ENCODE data around the gene SPATA3. TPM values are rescaled to one million over a fixed set of nuclear protein-coding genes. Genes with fewer than 3 reads are reported as not detected.

The SPATA3 gene
- polyA plus RNA-seq, 2 of the 4 experiments (the other 2 are of a cell fraction) = not detected

DNA sequence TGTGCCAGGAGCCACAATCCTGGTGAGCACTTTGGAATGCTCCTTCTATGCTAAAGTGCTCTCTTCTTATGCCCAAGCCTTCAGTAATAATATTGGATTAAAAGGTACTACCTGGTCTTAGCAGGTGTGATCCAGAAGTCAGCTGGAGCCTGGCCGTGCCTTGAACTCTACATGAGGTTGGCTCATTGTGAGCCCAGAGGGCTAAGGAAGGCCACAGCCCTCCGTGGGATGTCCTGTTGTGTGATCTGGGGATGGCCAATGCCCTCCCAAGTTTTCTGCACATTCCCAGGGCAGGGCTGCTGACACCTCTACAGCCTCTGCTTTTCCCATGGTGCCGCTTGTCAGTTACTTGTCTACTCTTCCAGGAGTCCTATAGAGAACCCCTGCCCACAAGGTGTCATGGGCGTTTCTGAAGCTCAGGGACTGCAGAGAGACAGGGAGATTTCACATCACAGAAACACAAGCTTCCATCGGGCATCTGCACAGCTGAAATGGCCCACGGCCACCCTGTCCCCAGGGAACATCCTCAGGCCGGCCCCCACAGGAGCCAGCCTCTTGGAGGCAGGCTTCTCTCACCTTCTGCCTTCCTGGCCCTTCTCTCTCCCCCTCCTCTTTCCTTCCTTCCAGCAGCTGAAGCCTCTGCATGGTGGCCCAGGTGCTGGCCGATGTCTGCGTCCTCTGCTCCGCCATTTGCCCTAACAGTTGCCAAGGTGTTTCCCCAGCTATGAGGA lies 43.5 kb upstream of the SPATA3 start:
- no peak overlapping the region for H3K27ac ChIP-seq
- DNase-seq (ENCODE audit: low read depth in 1 of 2, low spot score in 1 of 2) = no peak
- POLR2A ChIA-PET = interaction anchor here (0.6 kb wide), 1 partner anchor 112 kb away, joined by 4 read pairs; no protein-coding TSS in a partner anchor
- 65% methylated on average over 10 of the region's 10 CpGs for WGBS (ENCODE audit: missing lambda C conversion rate)
- no peak for ATAC-seq
- CTCF ChIA-PET = interaction anchor here (1.1 to 1.6 kb wide), 3 partner anchors 35 to 103 kb away, joined by 3 to 10 read pairs (median 4); no protein-coding TSS in a partner anchor
- H3K9me3 ChIP-seq = no peaks in the 10 kb centered on the region
- no peak overlapping the region for H3K4me3 ChIP-seq
- no peak for FAIRE-seq
- no peak for TF ChIP-seq EHF (CRISPR knock-in tag; IDR thresholded peaks at IDR 0.05)
- no peak for TF ChIP-seq ZC3H11A (IDR thresholded peaks at IDR 0.05)
- TF ChIP-seq HEYL (CRISPR knock-in tag; IDR thresholded peaks at IDR 0.05) = no peak
- no peak for TF ChIP-seq CEBPB (IDR thresholded peaks at IDR 0.05)
- H3K4me1 ChIP-seq = no peaks in the 10 kb centered on the region
- H3K4me2 ChIP-seq = no peak overlapping the region

DNA sequence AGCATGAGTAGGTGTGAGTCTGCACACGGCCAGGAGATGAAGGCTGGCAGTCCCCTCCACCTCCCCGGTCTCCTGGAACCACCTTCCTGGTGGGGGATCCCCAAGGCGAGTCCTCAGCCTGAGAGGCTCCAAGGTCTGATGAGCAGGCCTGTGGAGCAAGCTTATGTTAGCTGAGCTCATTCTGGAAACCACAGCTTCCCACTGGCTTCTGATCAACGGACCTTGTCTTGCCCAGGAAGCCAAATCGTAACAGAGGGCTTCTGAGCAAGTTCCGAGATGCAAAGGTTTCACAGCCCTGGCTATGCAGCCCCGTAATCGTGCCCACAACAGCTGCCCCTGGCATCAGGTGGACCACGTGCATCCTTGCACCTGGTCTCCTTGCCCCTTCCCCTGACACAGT lies 42.1 kb upstream of the SPATA3 start:
- POLR2A ChIA-PET = no interaction called here
- H3K9me3 ChIP-seq = no peaks in the 10 kb centered on the region
- H3K4me3 ChIP-seq = no peak overlapping the region
- H3K27ac ChIP-seq = no peak overlapping the region
- WGBS (ENCODE audit: missing lambda C conversion rate) = 28% methylated on average over 8 of the region's 9 CpGs
- DNase-seq (ENCODE audit: low read depth in 1 of 2, low spot score in 1 of 2) (no peak), ATAC-seq (no peak), FAIRE-seq (no peak)
- TF ChIP-seq CHD2 (IDR thresholded peaks at IDR 0.05; ENCODE audit: low read length, partially characterized antibody) (no peak), ZNF302 (CRISPR knock-in tag; IDR thresholded peaks at IDR 0.05) (no peak), POLR2A (IDR thresholded peaks at IDR 0.05; ENCODE audit: low read length) (no peak), MAFK (IDR thresholded peaks at IDR 0.05; ENCODE audit: partially characterized antibody) (no peak), POLR2AphosphoS2 (conservative IDR thresholded peaks at IDR 0.05; ENCODE audit: low read length) (no peak), RCOR1 (IDR thresholded peaks at IDR 0.05; ENCODE audit: low read depth, low read length) (no peak), NPAS2 (CRISPR knock-in tag; IDR thresholded peaks at IDR 0.05; ENCODE audit: borderline replicate concordance) (no peak), KDM1A (IDR thresholded peaks at IDR 0.05; ENCODE audit: low read depth) (no peak), ZFP36 (IDR thresholded peaks at IDR 0.05; ENCODE audit: borderline replicate concordance, partially characterized antibody) (no peak), MYC (IDR thresholded peaks at IDR 0.05; ENCODE audit: borderline replicate concordance, low read length) (no peak), HOXB5 (CRISPR knock-in tag; IDR thresholded peaks at IDR 0.05) (no peak), TFCP2L1 (CRISPR knock-in tag; IDR thresholded peaks at IDR 0.05) (no peak), SMC3 (IDR thresholded peaks at IDR 0.05) (no peak), CBX8 (IDR thresholded peaks at IDR 0.05) (no peak), JUNB (IDR thresholded peaks at IDR 0.05) (no peak), KDM5A (IDR thresholded peaks at IDR 0.05) (no peak), CEBPB (IDR thresholded peaks at IDR 0.05) (no peak)
- TF ChIP-seq, protein P1, sequence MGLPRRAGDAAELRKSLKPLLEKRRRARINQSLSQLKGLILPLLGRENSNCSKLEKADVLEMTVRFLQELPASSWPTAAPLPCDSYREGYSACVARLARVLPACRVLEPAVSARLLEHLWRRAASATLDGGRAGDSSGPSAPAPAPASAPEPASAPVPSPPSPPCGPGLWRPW (IDR thresholded peaks at IDR 0.05) = no peak
- TF ChIP-seq, protein P2, sequence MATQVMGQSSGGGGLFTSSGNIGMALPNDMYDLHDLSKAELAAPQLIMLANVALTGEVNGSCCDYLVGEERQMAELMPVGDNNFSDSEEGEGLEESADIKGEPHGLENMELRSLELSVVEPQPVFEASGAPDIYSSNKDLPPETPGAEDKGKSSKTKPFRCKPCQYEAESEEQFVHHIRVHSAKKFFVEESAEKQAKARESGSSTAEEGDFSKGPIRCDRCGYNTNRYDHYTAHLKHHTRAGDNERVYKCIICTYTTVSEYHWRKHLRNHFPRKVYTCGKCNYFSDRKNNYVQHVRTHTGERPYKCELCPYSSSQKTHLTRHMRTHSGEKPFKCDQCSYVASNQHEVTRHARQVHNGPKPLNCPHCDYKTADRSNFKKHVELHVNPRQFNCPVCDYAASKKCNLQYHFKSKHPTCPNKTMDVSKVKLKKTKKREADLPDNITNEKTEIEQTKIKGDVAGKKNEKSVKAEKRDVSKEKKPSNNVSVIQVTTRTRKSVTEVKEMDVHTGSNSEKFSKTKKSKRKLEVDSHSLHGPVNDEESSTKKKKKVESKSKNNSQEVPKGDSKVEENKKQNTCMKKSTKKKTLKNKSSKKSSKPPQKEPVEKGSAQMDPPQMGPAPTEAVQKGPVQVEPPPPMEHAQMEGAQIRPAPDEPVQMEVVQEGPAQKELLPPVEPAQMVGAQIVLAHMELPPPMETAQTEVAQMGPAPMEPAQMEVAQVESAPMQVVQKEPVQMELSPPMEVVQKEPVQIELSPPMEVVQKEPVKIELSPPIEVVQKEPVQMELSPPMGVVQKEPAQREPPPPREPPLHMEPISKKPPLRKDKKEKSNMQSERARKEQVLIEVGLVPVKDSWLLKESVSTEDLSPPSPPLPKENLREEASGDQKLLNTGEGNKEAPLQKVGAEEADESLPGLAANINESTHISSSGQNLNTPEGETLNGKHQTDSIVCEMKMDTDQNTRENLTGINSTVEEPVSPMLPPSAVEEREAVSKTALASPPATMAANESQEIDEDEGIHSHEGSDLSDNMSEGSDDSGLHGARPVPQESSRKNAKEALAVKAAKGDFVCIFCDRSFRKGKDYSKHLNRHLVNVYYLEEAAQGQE (IDR thresholded peaks at IDR 0.05) = no peak
- TF ChIP-seq, protein P3, sequence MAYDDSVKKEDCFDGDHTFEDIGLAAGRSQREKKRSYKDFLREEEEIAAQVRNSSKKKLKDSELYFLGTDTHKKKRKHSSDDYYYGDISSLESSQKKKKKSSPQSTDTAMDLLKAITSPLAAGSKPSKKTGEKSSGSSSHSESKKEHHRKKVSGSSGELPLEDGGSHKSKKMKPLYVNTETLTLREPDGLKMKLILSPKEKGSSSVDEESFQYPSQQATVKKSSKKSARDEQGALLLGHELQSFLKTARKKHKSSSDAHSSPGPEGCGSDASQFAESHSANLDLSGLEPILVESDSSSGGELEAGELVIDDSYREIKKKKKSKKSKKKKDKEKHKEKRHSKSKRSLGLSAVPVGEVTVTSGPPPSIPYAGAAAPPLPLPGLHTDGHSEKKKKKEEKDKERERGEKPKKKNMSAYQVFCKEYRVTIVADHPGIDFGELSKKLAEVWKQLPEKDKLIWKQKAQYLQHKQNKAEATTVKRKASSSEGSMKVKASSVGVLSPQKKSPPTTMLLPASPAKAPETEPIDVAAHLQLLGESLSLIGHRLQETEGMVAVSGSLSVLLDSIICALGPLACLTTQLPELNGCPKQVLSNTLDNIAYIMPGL (CRISPR knock-in tag; IDR thresholded peaks at IDR 0.05; ENCODE audit: borderline replicate concordance) = no peak
- H3K4me2 ChIP-seq = no peak overlapping the region
- CTCF ChIA-PET = interaction anchor here (1.7 kb wide), 1 partner anchor 33 kb away, joined by 5 read pairs; no protein-coding TSS in a partner anchor
- 0 out of 3 replicates have a peak, but pooled peaks cover 4% of the 10 kb centered on the region for H3K4me1 ChIP-seq
